ENCODE data around the gene BTBD9.

GRCh38 chr6:38146021-38146733 lies 493.6 kb downstream of the BTBD9 start:
- TF ChIP-seq POLR2A (IDR thresholded peaks at IDR 0.05; ENCODE audit: low read depth, low read length) (no peak), POLR2AphosphoS5 (IDR thresholded peaks at IDR 0.05; ENCODE audit: low read depth, low read length) (no peak), TAF1 (IDR thresholded peaks at IDR 0.05; ENCODE audit: borderline replicate concordance, low read depth, low read length) (no peak)
